ENCODE measurements around the gene SORCS2.

The SORCS2 gene

DNA sequence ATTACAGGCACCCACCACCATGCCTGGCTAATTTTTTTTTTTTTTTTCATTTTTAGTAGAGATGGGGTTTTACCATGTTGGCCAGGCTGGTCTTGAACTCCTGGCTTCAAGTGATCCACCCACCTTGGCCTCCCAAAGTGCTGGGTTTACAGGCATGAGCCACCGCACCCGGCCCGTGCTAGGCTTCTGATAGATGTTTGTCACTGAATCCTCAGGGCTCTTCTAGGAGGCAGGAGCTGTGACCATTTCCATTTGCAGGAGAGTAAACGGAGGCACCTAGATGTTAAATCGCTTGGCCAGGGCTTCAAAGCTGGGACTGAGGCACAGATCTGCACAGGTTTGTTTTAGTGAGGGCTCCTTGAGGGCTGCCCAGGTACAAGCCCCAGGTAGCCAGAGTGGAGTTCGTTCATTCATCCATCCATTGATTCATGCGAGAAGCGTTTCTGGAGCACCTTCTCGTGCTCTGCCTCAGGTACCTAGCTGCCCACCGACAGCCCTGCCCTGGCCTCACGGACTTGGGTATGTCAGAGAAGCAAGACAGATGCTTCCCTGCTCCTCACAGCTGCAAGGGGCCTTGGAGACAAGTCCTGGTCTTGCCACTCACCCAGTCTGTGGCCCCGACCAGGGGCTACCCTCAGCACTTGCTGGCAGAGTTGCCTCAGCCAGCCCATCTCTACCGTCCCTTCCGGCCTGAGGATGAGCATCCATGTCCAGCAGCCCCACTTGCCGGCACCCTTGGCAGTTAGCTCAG, 136.0 kb downstream of the SORCS2 start:
- no peaks in the 10 kb centered on the region for H3K27me3 ChIP-seq (ENCODE audit: control insufficient read depth, low read length)
- TF ChIP-seq EZH2phosphoT487 (IDR thresholded peaks at IDR 0.05; ENCODE audit: borderline replicate concordance, low read length) = no peak
- TF ChIP-seq, protein P1, sequence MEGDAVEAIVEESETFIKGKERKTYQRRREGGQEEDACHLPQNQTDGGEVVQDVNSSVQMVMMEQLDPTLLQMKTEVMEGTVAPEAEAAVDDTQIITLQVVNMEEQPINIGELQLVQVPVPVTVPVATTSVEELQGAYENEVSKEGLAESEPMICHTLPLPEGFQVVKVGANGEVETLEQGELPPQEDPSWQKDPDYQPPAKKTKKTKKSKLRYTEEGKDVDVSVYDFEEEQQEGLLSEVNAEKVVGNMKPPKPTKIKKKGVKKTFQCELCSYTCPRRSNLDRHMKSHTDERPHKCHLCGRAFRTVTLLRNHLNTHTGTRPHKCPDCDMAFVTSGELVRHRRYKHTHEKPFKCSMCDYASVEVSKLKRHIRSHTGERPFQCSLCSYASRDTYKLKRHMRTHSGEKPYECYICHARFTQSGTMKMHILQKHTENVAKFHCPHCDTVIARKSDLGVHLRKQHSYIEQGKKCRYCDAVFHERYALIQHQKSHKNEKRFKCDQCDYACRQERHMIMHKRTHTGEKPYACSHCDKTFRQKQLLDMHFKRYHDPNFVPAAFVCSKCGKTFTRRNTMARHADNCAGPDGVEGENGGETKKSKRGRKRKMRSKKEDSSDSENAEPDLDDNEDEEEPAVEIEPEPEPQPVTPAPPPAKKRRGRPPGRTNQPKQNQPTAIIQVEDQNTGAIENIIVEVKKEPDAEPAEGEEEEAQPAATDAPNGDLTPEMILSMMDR (IDR thresholded peaks at IDR 0.05; ENCODE audit: low read depth, low read length, poor library complexity, severe bottlenecking) = no peak
- H3F3A ChIP-seq (ENCODE audit: control insufficient read depth, insufficient read depth) = no peaks in the 10 kb centered on the region
- no peaks in the 10 kb centered on the region for H3K4me1 ChIP-seq (ENCODE audit: control insufficient read depth, low read length)
- no peak overlapping the region for H3K4me2 ChIP-seq (ENCODE audit: low read length)
- H3K79me2 ChIP-seq (ENCODE audit: control insufficient read depth, low read length) = no peaks in the 10 kb centered on the region
- H3K9me2 ChIP-seq (replicated peaks; ENCODE audit: control insufficient read depth, low read length) = no peaks in the 10 kb centered on the region
- H3K4me3 ChIP-seq (ENCODE audit: low read length) = no peak overlapping the region
- no peaks in the 10 kb centered on the region for H3K9me3 ChIP-seq (ENCODE audit: control insufficient read depth, insufficient read depth, low read length)
- H3K36me3 ChIP-seq (ENCODE audit: control insufficient read depth, low read length) = no peaks in the 10 kb centered on the region
- no peak overlapping the region for H3K27ac ChIP-seq (ENCODE audit: low read depth, low read length)
- H4K20me1 ChIP-seq (ENCODE audit: control insufficient read depth, insufficient read depth, low read depth, low read length) = no peaks in the 10 kb centered on the region

DNA sequence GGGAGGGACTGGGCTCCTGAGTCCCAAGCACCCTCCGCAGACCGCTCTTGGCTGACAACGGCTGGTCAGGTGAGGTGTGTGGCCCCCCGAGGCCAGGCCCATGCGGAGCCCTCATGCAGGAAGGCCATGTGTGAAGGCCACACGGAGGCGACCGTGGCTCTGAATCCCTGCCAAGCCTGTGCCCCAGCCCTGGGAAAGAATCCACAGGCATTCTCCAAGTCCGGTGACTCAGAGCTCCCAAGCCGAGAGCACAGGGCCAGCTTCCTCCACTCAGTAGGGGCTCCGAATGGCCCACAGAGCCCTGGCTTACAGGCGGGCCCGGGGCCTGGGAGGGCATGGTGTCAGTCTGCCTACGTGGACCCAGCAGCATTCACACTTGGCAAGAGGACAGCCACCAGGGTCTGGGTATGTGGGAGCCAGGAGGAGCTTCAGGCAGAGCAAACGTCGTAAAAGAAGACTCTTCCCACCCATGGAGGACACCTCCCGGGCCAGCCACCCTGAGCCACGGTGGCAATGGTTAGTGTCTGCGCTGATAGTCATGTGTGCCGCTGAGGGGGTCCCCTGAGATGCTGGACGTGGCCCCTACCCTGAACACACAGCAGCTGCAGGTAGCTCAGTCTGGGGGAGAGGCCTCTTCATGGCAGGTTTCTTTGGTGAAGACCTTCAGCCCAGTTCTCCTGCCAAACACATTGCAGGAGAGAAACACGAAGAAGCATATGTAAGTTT, 136.7 kb downstream of the SORCS2 start:
- no peak overlapping the region for H3K4me2 ChIP-seq (ENCODE audit: low read length)

DNA sequence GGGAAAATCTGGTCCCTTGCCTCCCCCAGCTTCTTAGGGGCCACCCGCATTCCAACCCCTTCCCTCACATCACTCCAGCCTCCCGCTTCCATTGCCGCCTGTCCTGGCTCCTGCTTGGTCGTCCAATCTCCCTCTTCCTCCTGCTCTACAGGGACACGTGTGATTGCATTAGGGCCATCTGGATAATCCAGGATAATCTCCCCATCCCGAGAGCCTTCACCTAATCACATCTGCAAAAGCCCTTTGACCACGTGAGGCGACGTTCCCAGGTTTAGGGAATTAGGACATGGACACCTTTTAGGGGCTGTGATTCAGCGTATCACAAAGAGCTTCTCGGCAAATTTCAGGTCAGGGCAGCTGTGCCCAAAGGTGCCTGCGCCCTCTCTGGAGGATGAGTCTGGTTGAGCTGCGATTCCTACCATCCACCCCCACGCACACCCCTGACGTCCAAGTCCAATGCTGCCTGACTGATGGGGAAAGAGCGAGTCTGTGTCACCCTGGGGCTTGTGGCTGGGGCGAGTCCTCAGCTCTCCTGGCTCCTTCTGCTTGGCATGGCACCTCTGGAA, 137.8 kb downstream of the SORCS2 start:
- TF ChIP-seq, protein P1 (IDR thresholded peaks at IDR 0.05; ENCODE audit: low read depth, low read length, poor library complexity, severe bottlenecking) = no peak
- TF ChIP-seq EZH2phosphoT487 (IDR thresholded peaks at IDR 0.05; ENCODE audit: borderline replicate concordance, low read length) = no peak
- no peak overlapping the region for H3K4me3 ChIP-seq (ENCODE audit: low read length)
- no peaks in the 10 kb centered on the region for H3K79me2 ChIP-seq (ENCODE audit: control insufficient read depth, low read length)
- no peaks in the 10 kb centered on the region for H4K20me1 ChIP-seq (ENCODE audit: control insufficient read depth, insufficient read depth, low read depth, low read length)
- H3K27me3 ChIP-seq (ENCODE audit: control insufficient read depth, low read length) = no peaks in the 10 kb centered on the region
- H3K9me3 ChIP-seq (ENCODE audit: control insufficient read depth, insufficient read depth, low read length) = no peaks in the 10 kb centered on the region
- H3K27ac ChIP-seq (ENCODE audit: low read depth, low read length) = no peak overlapping the region
- no peaks in the 10 kb centered on the region for H3K4me1 ChIP-seq (ENCODE audit: control insufficient read depth, low read length)
- no peaks in the 10 kb centered on the region for H3F3A ChIP-seq (ENCODE audit: control insufficient read depth, insufficient read depth)
- no peaks in the 10 kb centered on the region for H3K36me3 ChIP-seq (ENCODE audit: control insufficient read depth, low read length)
- H3K9me2 ChIP-seq (replicated peaks; ENCODE audit: control insufficient read depth, low read length) = no peaks in the 10 kb centered on the region
- no peak overlapping the region for H3K4me2 ChIP-seq (ENCODE audit: low read length)

More for the DNA sequence above, 136.7 kb downstream of the SORCS2 start:
- Histone ChIP-seq H3K27ac (ENCODE audit: low read depth, low read length) (no peak overlapping the region), H3K79me2 (ENCODE audit: control insufficient read depth, low read length) (no peaks in the 10 kb centered on the region), H3K27me3 (ENCODE audit: control insufficient read depth, low read length) (no peaks in the 10 kb centered on the region), H4K20me1 (ENCODE audit: control insufficient read depth, insufficient read depth, low read depth, low read length) (no peaks in the 10 kb centered on the region), H3F3A (ENCODE audit: control insufficient read depth, insufficient read depth) (no peaks in the 10 kb centered on the region), H3K9me2 (replicated peaks; ENCODE audit: control insufficient read depth, low read length) (no peaks in the 10 kb centered on the region), H3K4me1 (ENCODE audit: control insufficient read depth, low read length) (no peaks in the 10 kb centered on the region), H3K4me3 (ENCODE audit: low read length) (no peak overlapping the region), H3K36me3 (ENCODE audit: control insufficient read depth, low read length) (no peaks in the 10 kb centered on the region), H3K9me3 (ENCODE audit: control insufficient read depth, insufficient read depth, low read length) (no peaks in the 10 kb centered on the region)
- no peak for TF ChIP-seq EZH2phosphoT487 (IDR thresholded peaks at IDR 0.05; ENCODE audit: borderline replicate concordance, low read length)
- TF ChIP-seq, protein P1 (IDR thresholded peaks at IDR 0.05; ENCODE audit: low read depth, low read length, poor library complexity, severe bottlenecking) = no peak

Data from DOHH2 (cell line).